Measurements from ENCODE around the gene NEK7. TPM values are rescaled to one million over a fixed set of nuclear protein-coding genes. Genes with fewer than 3 reads are reported as not detected.

NEK7 gene
- total and polyA plus RNA-seq, 2 of the 4 experiments (the other 2 are of a cell fraction): 89.0 to 467 TPM

DNA sequence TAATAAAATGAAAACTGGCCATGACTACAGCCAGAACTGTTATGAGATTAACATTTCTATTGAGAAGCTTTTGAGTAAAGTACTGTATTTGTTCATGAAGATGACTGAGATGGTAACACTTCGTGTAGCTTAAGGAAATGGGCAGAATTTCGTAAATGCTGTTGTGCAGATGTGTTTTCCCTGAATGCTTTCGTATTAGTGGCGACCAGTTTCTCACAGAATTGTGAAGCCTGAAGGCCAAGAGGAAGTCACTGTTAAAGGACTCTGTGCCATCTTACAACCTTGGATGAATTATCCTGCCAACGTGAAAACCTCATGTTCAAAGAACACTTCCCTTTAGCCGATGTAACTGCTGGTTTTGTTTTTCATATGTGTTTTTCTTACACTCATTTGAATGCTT lies 164.0 kb downstream of the NEK7 start:
- no peak overlapping the region for H2AK9ac ChIP-seq (replicated peaks; ENCODE audit: low read depth, low read length, poor library complexity)
- no peak overlapping the region for H3K23ac ChIP-seq (ENCODE audit: low read depth, low read length)
- peaks cover 5% of the 10 kb centered on the region; the same call in 1 of the 2 replicates for H3K36me3 ChIP-seq (ENCODE audit: control insufficient read depth, insufficient read depth, low read length)
- BruUV-seq (replicated peaks): TSS peak; percentile 84
- H3K4me1 ChIP-seq (ENCODE audit: control insufficient read depth, insufficient read depth, low read length): no peaks in the 10 kb centered on the region
- no peak for ATAC-seq (ENCODE audit: low read depth)
- POLR2A ChIA-PET (ENCODE audit: unreplicated experiment): no interaction called here
- no peak overlapping the region for H3K56ac ChIP-seq (ENCODE audit: extremely low read depth, insufficient read depth, low read length)
- H3K79me1 ChIP-seq (ENCODE audit: low read depth in 1 of 2, low read length in 2 of 2): peaks cover 8 to 17% of the 10 kb centered on the region in 2 experiments
- 97% methylated on average over 4 of the region's 6 CpGs; no CpG with 5 or more reads in 1 of the 2 experiments for WGBS, 2 experiments (ENCODE audit: extremely low coverage in 2 of 2, insufficient read length in 1 of 2)
- no peak overlapping the region for H2BK120ac ChIP-seq (ENCODE audit: low read depth, low read length)
- H4K20me1 ChIP-seq (ENCODE audit: insufficient read depth, low read length): no peaks in the 10 kb centered on the region
- no peaks in the 10 kb centered on the region for H3K9me3 ChIP-seq (ENCODE audit: control insufficient read depth, insufficient read depth, low read length)
- H4K5ac ChIP-seq (ENCODE audit: low read depth, low read length): no peak overlapping the region
- peaks cover 2% of the 10 kb centered on the region; the same call in 1 of the 2 replicates for H3K9me1 ChIP-seq (ENCODE audit: insufficient read depth, low read length)
- no peak overlapping the region for H2AK5ac ChIP-seq (ENCODE audit: low read depth, low read length)
- no peak overlapping the region for H2BK15ac ChIP-seq (ENCODE audit: low read depth, low read length)
- intact Hi-C loops (cut with micrococcal nuclease): no loop called here
- H2AFZ ChIP-seq (replicated peaks; ENCODE audit: low read length, poor library complexity): no peak overlapping the region
- no peak overlapping the region for H3K4ac ChIP-seq (ENCODE audit: low read depth, low read length)
- no peak overlapping the region for H2BK20ac ChIP-seq (ENCODE audit: low read depth, low read length)
- H4K91ac ChIP-seq (ENCODE audit: insufficient read depth, low read depth, low read length): no peak overlapping the region
- in situ Hi-C loops (cut with MboI; ENCODE audit: low sequenced_read_pairs): no loop called here
- DNase-seq: no peak
- H3K27me3 ChIP-seq (ENCODE audit: control insufficient read depth, insufficient read depth, low read length): no peaks in the 10 kb centered on the region
- H3K4me2 ChIP-seq (ENCODE audit: low read depth, low read length): no peak overlapping the region
- H3K27ac ChIP-seq (ENCODE audit: insufficient read depth, low read length): no peak overlapping the region
- no peak for TF ChIP-seq SMC3 (IDR thresholded peaks at IDR 0.05; ENCODE audit: low read depth, low read length)
- TF ChIP-seq FOS (IDR thresholded peaks at IDR 0.05; ENCODE audit: low read depth, low read length): no peak
- no peak for TF ChIP-seq CEBPB (IDR thresholded peaks at IDR 0.05; ENCODE audit: low read depth, low read length)
- no peak for TF ChIP-seq MXI1 (IDR thresholded peaks at IDR 0.05; ENCODE audit: borderline replicate concordance, low read depth, low read length)
- TF ChIP-seq, protein P1, sequence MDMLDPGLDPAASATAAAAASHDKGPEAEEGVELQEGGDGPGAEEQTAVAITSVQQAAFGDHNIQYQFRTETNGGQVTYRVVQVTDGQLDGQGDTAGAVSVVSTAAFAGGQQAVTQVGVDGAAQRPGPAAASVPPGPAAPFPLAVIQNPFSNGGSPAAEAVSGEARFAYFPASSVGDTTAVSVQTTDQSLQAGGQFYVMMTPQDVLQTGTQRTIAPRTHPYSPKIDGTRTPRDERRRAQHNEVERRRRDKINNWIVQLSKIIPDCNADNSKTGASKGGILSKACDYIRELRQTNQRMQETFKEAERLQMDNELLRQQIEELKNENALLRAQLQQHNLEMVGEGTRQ (IDR thresholded peaks at IDR 0.05; ENCODE audit: low read depth, low read length): no peak
- no peak for TF ChIP-seq RAD21 (IDR thresholded peaks at IDR 0.05; ENCODE audit: low read length)
- TF ChIP-seq BHLHE40 (IDR thresholded peaks at IDR 0.05; ENCODE audit: low read depth, low read length): no peak
- TF ChIP-seq, protein P2, sequence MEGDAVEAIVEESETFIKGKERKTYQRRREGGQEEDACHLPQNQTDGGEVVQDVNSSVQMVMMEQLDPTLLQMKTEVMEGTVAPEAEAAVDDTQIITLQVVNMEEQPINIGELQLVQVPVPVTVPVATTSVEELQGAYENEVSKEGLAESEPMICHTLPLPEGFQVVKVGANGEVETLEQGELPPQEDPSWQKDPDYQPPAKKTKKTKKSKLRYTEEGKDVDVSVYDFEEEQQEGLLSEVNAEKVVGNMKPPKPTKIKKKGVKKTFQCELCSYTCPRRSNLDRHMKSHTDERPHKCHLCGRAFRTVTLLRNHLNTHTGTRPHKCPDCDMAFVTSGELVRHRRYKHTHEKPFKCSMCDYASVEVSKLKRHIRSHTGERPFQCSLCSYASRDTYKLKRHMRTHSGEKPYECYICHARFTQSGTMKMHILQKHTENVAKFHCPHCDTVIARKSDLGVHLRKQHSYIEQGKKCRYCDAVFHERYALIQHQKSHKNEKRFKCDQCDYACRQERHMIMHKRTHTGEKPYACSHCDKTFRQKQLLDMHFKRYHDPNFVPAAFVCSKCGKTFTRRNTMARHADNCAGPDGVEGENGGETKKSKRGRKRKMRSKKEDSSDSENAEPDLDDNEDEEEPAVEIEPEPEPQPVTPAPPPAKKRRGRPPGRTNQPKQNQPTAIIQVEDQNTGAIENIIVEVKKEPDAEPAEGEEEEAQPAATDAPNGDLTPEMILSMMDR (conservative IDR thresholded peaks at IDR 0.05; ENCODE audit: low read depth, low read length): no peak
- TF ChIP-seq NFE2L2 (IDR thresholded peaks at IDR 0.05; ENCODE audit: low read depth, low read length): no peak
- no peak for TF ChIP-seq POLR2A (IDR thresholded peaks at IDR 0.05; ENCODE audit: low read depth, low read length)
- TF ChIP-seq MAZ (IDR thresholded peaks at IDR 0.05; ENCODE audit: borderline replicate concordance, low read depth, low read length): no peak
- TF ChIP-seq, protein P3, sequence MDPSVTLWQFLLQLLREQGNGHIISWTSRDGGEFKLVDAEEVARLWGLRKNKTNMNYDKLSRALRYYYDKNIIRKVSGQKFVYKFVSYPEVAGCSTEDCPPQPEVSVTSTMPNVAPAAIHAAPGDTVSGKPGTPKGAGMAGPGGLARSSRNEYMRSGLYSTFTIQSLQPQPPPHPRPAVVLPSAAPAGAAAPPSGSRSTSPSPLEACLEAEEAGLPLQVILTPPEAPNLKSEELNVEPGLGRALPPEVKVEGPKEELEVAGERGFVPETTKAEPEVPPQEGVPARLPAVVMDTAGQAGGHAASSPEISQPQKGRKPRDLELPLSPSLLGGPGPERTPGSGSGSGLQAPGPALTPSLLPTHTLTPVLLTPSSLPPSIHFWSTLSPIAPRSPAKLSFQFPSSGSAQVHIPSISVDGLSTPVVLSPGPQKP (IDR thresholded peaks at IDR 0.05; ENCODE audit: borderline replicate concordance, low read depth, low read length): no peak
- no peak for TF ChIP-seq CHD1 (IDR thresholded peaks at IDR 0.05; ENCODE audit: low read depth, low read length)
- no peak for TF ChIP-seq RFX5 (IDR thresholded peaks at IDR 0.05; ENCODE audit: low read depth, low read length)
- no peak overlapping the region for H3K14ac ChIP-seq (replicated peaks; ENCODE audit: low read depth, low read length)
- H2BK5ac ChIP-seq (ENCODE audit: low read depth, low read length, poor library complexity, severe bottlenecking): no peak overlapping the region
- H4K8ac ChIP-seq (ENCODE audit: low read depth in 2 of 2, low read length in 2 of 2): no peak overlapping the region
- H3K9ac ChIP-seq (ENCODE audit: low read depth, low read length): no peak overlapping the region
- no peak overlapping the region for H3K4me3 ChIP-seq (ENCODE audit: insufficient read depth, low read depth, low read length)
- CTCF ChIA-PET: no interaction called here
- dilution Hi-C loops (cut with HindIII; ENCODE audit: low sequenced_read_pairs, unreplicated experiment): no loop called here
- H3K18ac ChIP-seq (ENCODE audit: low read depth, low read length): no peak overlapping the region
